ENCODE data around the gene TMEM132E.

DNA sequence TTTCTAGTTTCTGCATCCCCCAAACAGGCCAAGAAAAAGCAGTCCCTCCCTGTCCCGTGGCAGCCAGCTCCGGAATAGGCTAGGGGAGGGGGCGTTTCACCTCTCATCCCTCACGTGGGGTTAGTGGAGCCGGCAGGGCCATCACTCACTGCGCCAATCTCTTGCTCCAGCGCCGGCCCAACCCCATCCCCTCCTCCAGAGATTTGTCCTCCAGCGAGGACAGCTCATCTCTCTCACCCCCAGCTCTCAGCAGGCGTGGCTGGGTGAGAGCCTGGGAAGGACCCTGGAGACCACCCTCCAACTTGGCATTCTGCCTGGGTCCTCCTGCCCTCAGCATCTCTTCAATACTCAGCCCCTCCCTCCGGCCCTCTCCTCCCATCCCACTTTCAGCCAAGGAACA, 74.1 kb downstream of the TMEM132E start:
- TF ChIP-seq, protein P1, sequence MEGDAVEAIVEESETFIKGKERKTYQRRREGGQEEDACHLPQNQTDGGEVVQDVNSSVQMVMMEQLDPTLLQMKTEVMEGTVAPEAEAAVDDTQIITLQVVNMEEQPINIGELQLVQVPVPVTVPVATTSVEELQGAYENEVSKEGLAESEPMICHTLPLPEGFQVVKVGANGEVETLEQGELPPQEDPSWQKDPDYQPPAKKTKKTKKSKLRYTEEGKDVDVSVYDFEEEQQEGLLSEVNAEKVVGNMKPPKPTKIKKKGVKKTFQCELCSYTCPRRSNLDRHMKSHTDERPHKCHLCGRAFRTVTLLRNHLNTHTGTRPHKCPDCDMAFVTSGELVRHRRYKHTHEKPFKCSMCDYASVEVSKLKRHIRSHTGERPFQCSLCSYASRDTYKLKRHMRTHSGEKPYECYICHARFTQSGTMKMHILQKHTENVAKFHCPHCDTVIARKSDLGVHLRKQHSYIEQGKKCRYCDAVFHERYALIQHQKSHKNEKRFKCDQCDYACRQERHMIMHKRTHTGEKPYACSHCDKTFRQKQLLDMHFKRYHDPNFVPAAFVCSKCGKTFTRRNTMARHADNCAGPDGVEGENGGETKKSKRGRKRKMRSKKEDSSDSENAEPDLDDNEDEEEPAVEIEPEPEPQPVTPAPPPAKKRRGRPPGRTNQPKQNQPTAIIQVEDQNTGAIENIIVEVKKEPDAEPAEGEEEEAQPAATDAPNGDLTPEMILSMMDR (conservative IDR thresholded peaks at IDR 0.05 in 1 of 2, IDR thresholded peaks at IDR 0.05 in 1 of 2; ENCODE audit: extremely low read depth in 1 of 2, insufficient read depth in 1 of 2, low read depth in 1 of 2, low read length in 2 of 2) = no peak
- no peak for TF ChIP-seq EZH2 (IDR thresholded peaks at IDR 0.05; ENCODE audit: borderline replicate concordance, low read length)
